ENCODE measurements around the gene MED13L.

Gene MED13L

GRCh38 chr12:115964214-115964613 is 313.3 kb downstream of the MED13L start:
- TF ChIP-seq ZNF274 (IDR thresholded peaks at IDR 0.05; ENCODE audit: low read depth, low read length) (no peak), YY1 (IDR thresholded peaks at IDR 0.05; ENCODE audit: insufficient read depth, insufficient read length) (no peak), SUZ12 (IDR thresholded peaks at IDR 0.05; ENCODE audit: extremely low read depth, insufficient read depth, insufficient read length) (no peak)
- Histone ChIP-seq H3K36me3 (ENCODE audit: insufficient read depth, insufficient read length, low read length) (peaks cover 79% of the 10 kb centered on the region), H3K27me3 (ENCODE audit: insufficient read depth, insufficient read length) (no peaks in the 10 kb centered on the region), H3K4me3 (ENCODE audit: insufficient read length, low read depth) (no peak overlapping the region), H3K9me3 (ENCODE audit: insufficient read depth, low read length) (no peaks in the 10 kb centered on the region), H3K9ac (ENCODE audit: insufficient read length, low read depth) (no peak overlapping the region), H3K4me1 (ENCODE audit: insufficient read depth, insufficient read length) (no peaks in the 10 kb centered on the region)
- DNase-seq (ENCODE audit: low read depth, low spot score): no peak

GRCh38 chr12:115962216-115962615 is 315.3 kb downstream of the MED13L start:
- no peaks in the 10 kb centered on the region for H3K4me1 ChIP-seq (ENCODE audit: insufficient read depth, insufficient read length)
- H3K4me3 ChIP-seq (ENCODE audit: insufficient read length, low read depth): no peak overlapping the region
- no peak overlapping the region for H3K9ac ChIP-seq (ENCODE audit: insufficient read length, low read depth)
- H3K27me3 ChIP-seq (ENCODE audit: insufficient read depth, insufficient read length): no peaks in the 10 kb centered on the region
- TF ChIP-seq SUZ12 (IDR thresholded peaks at IDR 0.05; ENCODE audit: extremely low read depth, insufficient read depth, insufficient read length) (no peak), ZNF274 (IDR thresholded peaks at IDR 0.05; ENCODE audit: low read depth, low read length) (no peak), YY1 (IDR thresholded peaks at IDR 0.05; ENCODE audit: insufficient read depth, insufficient read length) (no peak)
- H3K36me3 ChIP-seq (ENCODE audit: insufficient read depth, insufficient read length, low read length): peaks cover 81% of the 10 kb centered on the region
- no peaks in the 10 kb centered on the region for H3K9me3 ChIP-seq (ENCODE audit: insufficient read depth, low read length)
- DNase-seq (ENCODE audit: low read depth, low spot score): no peak

GRCh38 chr12:115960868-115961802 is 316.4 kb downstream of the MED13L start:
- no peak for DNase-seq (ENCODE audit: low read depth, low spot score)
- peaks cover 77% of the 10 kb centered on the region for H3K36me3 ChIP-seq (ENCODE audit: insufficient read depth, insufficient read length, low read length)
- no peaks in the 10 kb centered on the region for H3K4me1 ChIP-seq (ENCODE audit: insufficient read depth, insufficient read length)
- no peaks in the 10 kb centered on the region for H3K9me3 ChIP-seq (ENCODE audit: insufficient read depth, low read length)
- H3K4me3 ChIP-seq (ENCODE audit: insufficient read length, low read depth): no peak overlapping the region
- no peak for TF ChIP-seq YY1 (IDR thresholded peaks at IDR 0.05; ENCODE audit: insufficient read depth, insufficient read length)
- no peak for TF ChIP-seq ZNF274 (IDR thresholded peaks at IDR 0.05; ENCODE audit: low read depth, low read length)
- TF ChIP-seq SUZ12 (IDR thresholded peaks at IDR 0.05; ENCODE audit: extremely low read depth, insufficient read depth, insufficient read length): no peak
- no peak overlapping the region for H3K9ac ChIP-seq (ENCODE audit: insufficient read length, low read depth)
- H3K27me3 ChIP-seq (ENCODE audit: insufficient read depth, insufficient read length): no peaks in the 10 kb centered on the region

- no peak overlapping the region for H3K9ac ChIP-seq (ENCODE audit: insufficient read length, low read depth)
- no peaks in the 10 kb centered on the region for H3K27me3 ChIP-seq (ENCODE audit: insufficient read depth, insufficient read length)
- no peaks in the 10 kb centered on the region for H3K4me1 ChIP-seq (ENCODE audit: insufficient read depth, insufficient read length)
- TF ChIP-seq ZNF274 (IDR thresholded peaks at IDR 0.05; ENCODE audit: low read depth, low read length): no peak
- TF ChIP-seq YY1 (IDR thresholded peaks at IDR 0.05; ENCODE audit: insufficient read depth, insufficient read length): no peak
- no peak for TF ChIP-seq SUZ12 (IDR thresholded peaks at IDR 0.05; ENCODE audit: extremely low read depth, insufficient read depth, insufficient read length)
- no peak for DNase-seq (ENCODE audit: low read depth, low spot score)
- H3K4me3 ChIP-seq (ENCODE audit: insufficient read length, low read depth): no peak overlapping the region
- peaks cover 52% of the 10 kb centered on the region for H3K36me3 ChIP-seq (ENCODE audit: insufficient read depth, insufficient read length, low read length)
- H3K9me3 ChIP-seq (ENCODE audit: insufficient read depth, low read length): no peaks in the 10 kb centered on the region
Observed at GRCh38 chr12:115957686-115958290, 319.7 kb downstream of the MED13L start.

- Histone ChIP-seq H3K36me3 (ENCODE audit: insufficient read depth, insufficient read length, low read length) (peaks cover 43% of the 10 kb centered on the region), H3K27me3 (ENCODE audit: insufficient read depth, insufficient read length) (no peaks in the 10 kb centered on the region), H3K9me3 (ENCODE audit: insufficient read depth, low read length) (no peaks in the 10 kb centered on the region), H3K4me1 (ENCODE audit: insufficient read depth, insufficient read length) (no peaks in the 10 kb centered on the region), H3K9ac (ENCODE audit: insufficient read length, low read depth) (no peak overlapping the region), H3K4me3 (ENCODE audit: insufficient read length, low read depth) (no peak overlapping the region)
- no peak for DNase-seq (ENCODE audit: low read depth, low spot score)
- TF ChIP-seq ZNF274 (IDR thresholded peaks at IDR 0.05; ENCODE audit: low read depth, low read length) (no peak), YY1 (IDR thresholded peaks at IDR 0.05; ENCODE audit: insufficient read depth, insufficient read length) (no peak), SUZ12 (IDR thresholded peaks at IDR 0.05; ENCODE audit: extremely low read depth, insufficient read depth, insufficient read length) (no peak)
Observed at GRCh38 chr12:115956659-115957058, 320.8 kb downstream of the MED13L start.

GRCh38 chr12:115956236-115956635 is 321.3 kb downstream of the MED13L start:
- TF ChIP-seq YY1 (IDR thresholded peaks at IDR 0.05; ENCODE audit: insufficient read depth, insufficient read length) (no peak), SUZ12 (IDR thresholded peaks at IDR 0.05; ENCODE audit: extremely low read depth, insufficient read depth, insufficient read length) (no peak), ZNF274 (IDR thresholded peaks at IDR 0.05; ENCODE audit: low read depth, low read length) (no peak)
- Histone ChIP-seq H3K9ac (ENCODE audit: insufficient read length, low read depth) (no peak overlapping the region), H3K36me3 (ENCODE audit: insufficient read depth, insufficient read length, low read length) (peaks cover 39% of the 10 kb centered on the region), H3K4me1 (ENCODE audit: insufficient read depth, insufficient read length) (no peaks in the 10 kb centered on the region), H3K4me3 (ENCODE audit: insufficient read length, low read depth) (no peak overlapping the region), H3K27me3 (ENCODE audit: insufficient read depth, insufficient read length) (no peaks in the 10 kb centered on the region), H3K9me3 (ENCODE audit: insufficient read depth, low read length) (no peaks in the 10 kb centered on the region)
- no peak for DNase-seq (ENCODE audit: low read depth, low spot score)

- Histone ChIP-seq H3K36me3 (ENCODE audit: insufficient read depth, insufficient read length, low read length) (peaks cover 13% of the 10 kb centered on the region), H3K9ac (ENCODE audit: insufficient read length, low read depth) (no peak overlapping the region), H3K27me3 (ENCODE audit: insufficient read depth, insufficient read length) (no peaks in the 10 kb centered on the region), H3K4me1 (ENCODE audit: insufficient read depth, insufficient read length) (no peaks in the 10 kb centered on the region), H3K4me3 (ENCODE audit: insufficient read length, low read depth) (no peak overlapping the region), H3K9me3 (ENCODE audit: insufficient read depth, low read length) (no peaks in the 10 kb centered on the region)
- no peak for TF ChIP-seq YY1 (IDR thresholded peaks at IDR 0.05; ENCODE audit: insufficient read depth, insufficient read length)
- no peak for TF ChIP-seq ZNF274 (IDR thresholded peaks at IDR 0.05; ENCODE audit: low read depth, low read length)
- TF ChIP-seq SUZ12 (IDR thresholded peaks at IDR 0.05; ENCODE audit: extremely low read depth, insufficient read depth, insufficient read length): no peak
- DNase-seq (ENCODE audit: low read depth, low spot score): no peak
Observed at GRCh38 chr12:115953450-115953849, 324.0 kb downstream of the MED13L start.

All from NT2/D1 (cell line).